SK-N-SH (cell line): ENCODE results near the gene ACBD7.

Experiments
- CTCF ChIP-seq: fragments of 200-600 bp; sonication (generic); IDR thresholded peaks from 2 replicates; pipeline ENCODE4 v1.6.1; 2017; ENCODE audit warnings: antibody characterized with exemption, mild to moderate bottlenecking, moderate library complexity
- EP300 ChIP-seq, 2 experiments: IDR thresholded peaks; 2 replicates each; pipeline versions ENCODE4 v1.4.0 to v1.6.1; 2012; ENCODE audit warnings: borderline replicate concordance in 1 of 2, low read depth in 1 of 2, low read length in 1 of 2
- FOXJ3 ChIP-seq: sonication (generic); formaldehyde crosslinking; IDR thresholded peaks from 2 replicates; pipeline ENCODE4 v1.5.1; 2020; ENCODE audit warnings: mild to moderate bottlenecking, missing genetic modification reagents
- MAX ChIP-seq: IDR thresholded peaks from 2 replicates; pipeline ENCODE4 v1.4.0; 2012; ENCODE audit warnings: low read depth
- MEF2A ChIP-seq: IDR thresholded peaks from 2 replicates; pipeline ENCODE4 v1.4.0; 2012; ENCODE audit warnings: low read depth, borderline replicate concordance
- PBX3 ChIP-seq: IDR thresholded peaks from 2 replicates; pipeline ENCODE4; 2012
- RAD21 ChIP-seq: IDR thresholded peaks from 2 replicates; pipeline ENCODE4 v1.6.1; 2012; ENCODE audit warnings: mild to moderate bottlenecking, low read length
- SIN3A ChIP-seq: IDR thresholded peaks from 2 replicates; pipeline ENCODE4 v1.6.1; 2012; ENCODE audit warnings: low read depth, mild to moderate bottlenecking, low read length, moderate library complexity, borderline replicate concordance
- TAF1 ChIP-seq: IDR thresholded peaks from 2 replicates; pipeline ENCODE4 v1.6.1; 2012; ENCODE audit warnings: low read depth, mild to moderate bottlenecking, low read length, moderate library complexity, borderline replicate concordance
- TCF12 ChIP-seq: IDR thresholded peaks from 2 replicates; pipeline ENCODE4 v1.4.0; 2012

GRCh38 chr10:15060638-15061037 lies 27.9 kb downstream of the ACBD7 start:
- TF ChIP-seq CTCF (no peak), SIN3A (no peak), MEF2A (no peak), FOXJ3 (CRISPR knock-in tag) (no peak), RAD21 (no peak), MAX (no peak), PBX3 (no peak), TCF12 (no peak), TAF1 (no peak), EP300 (IDR thresholded peaks at IDR 0.05; ENCODE audit: borderline replicate concordance in 1 of 2, low read depth in 1 of 2, low read length in 1 of 2) (no peak)
